Mesendoderm (in vitro differentiated cells): Measurements from ENCODE around the gene DOP1A.

Experiments used
- DNase-seq: peaks from one replicate; pipeline ENCODE4 v3.0.0; 2013
- H2AK5ac ChIP-seq: 2 replicates; pipeline ENCODE4 v1.6.1; 2013; ENCODE audit warnings: low read length, inconsistent platforms
- H2BK120ac ChIP-seq: 2 replicates; pipeline ENCODE4 v1.6.1; 2013; ENCODE audit warnings: low read depth, mild to moderate bottlenecking, low read length, moderate library complexity, mixed read lengths
- H2BK15ac ChIP-seq: replicated peaks from 2 replicates; pipeline ENCODE4 v1.6.1; 2013; ENCODE audit warnings: low read depth, mild to moderate bottlenecking, moderate library complexity
- H2BK5ac ChIP-seq: 2 replicates; pipeline ENCODE4 v1.6.1; 2013; ENCODE audit warnings: low read length, inconsistent platforms
- H3K18ac ChIP-seq: 2 replicates; pipeline ENCODE4 v1.6.1; 2013; ENCODE audit warnings: mild to moderate bottlenecking, low read length, mixed read lengths
- H3K23ac ChIP-seq: one replicate; pipeline ENCODE4 v1.6.1; 2013; ENCODE audit warnings: low read length
- H3K27ac ChIP-seq: 2 replicates; pipeline ENCODE4 v1.5.1; 2013; ENCODE audit warnings: low read depth, mild to moderate bottlenecking, inconsistent platforms, low read length, moderate library complexity
- H3K27me3 ChIP-seq: 2 replicates; pipeline ENCODE4 v1.6.1; 2013; ENCODE audit warnings: low read length, control low read depth, mild to moderate bottlenecking, inconsistent platforms; ENCODE audit not compliant: insufficient read depth, poor library complexity
- H3K36me3 ChIP-seq: 2 replicates; pipeline ENCODE4 v1.6.1; 2013; ENCODE audit warnings: low read length, inconsistent platforms; ENCODE audit not compliant: control insufficient read depth, insufficient read depth
- H3K4ac ChIP-seq: one replicate; pipeline ENCODE4 v1.6.1; 2013; ENCODE audit warnings: low read depth, mild to moderate bottlenecking, low read length, moderate library complexity
- H3K4me1 ChIP-seq: 2 replicates; pipeline ENCODE4 v1.6.1; 2013; ENCODE audit warnings: low read depth, low read length, inconsistent platforms; ENCODE audit not compliant: control insufficient read depth
- H3K4me2 ChIP-seq: 2 replicates; pipeline ENCODE4 v1.6.1; 2013; ENCODE audit warnings: low read length
- H3K4me3 ChIP-seq: 2 replicates; pipeline ENCODE4 v1.5.1; 2013; ENCODE audit warnings: mild to moderate bottlenecking, low read length
- H3K56ac ChIP-seq: one replicate; pipeline ENCODE4 v1.6.1; 2013; ENCODE audit warnings: low read length
- H3K79me1 ChIP-seq: 2 replicates; pipeline ENCODE4 v1.6.1; 2013; ENCODE audit warnings: low read length, inconsistent platforms
- H3K79me2 ChIP-seq: 2 replicates; pipeline ENCODE4 v1.6.1; 2013; ENCODE audit warnings: mild to moderate bottlenecking, low read length; ENCODE audit not compliant: control insufficient read depth, insufficient read depth
- H3K9ac ChIP-seq: 2 replicates; pipeline ENCODE4 v1.6.1; 2013; ENCODE audit warnings: low read length, inconsistent platforms
- H4K5ac ChIP-seq: one replicate; pipeline ENCODE4 v1.6.1; 2013; ENCODE audit warnings: low read length
- H4K8ac ChIP-seq: one replicate; pipeline ENCODE4 v1.6.1; 2013; ENCODE audit warnings: low read depth, mild to moderate bottlenecking, control low read depth, low read length, moderate library complexity
- WGBS: extraction: QIAGEN DNeasy Blood & Tissue Kit; methylation state at CpG from one replicate; pipeline ENCODE4 v1.1.7; 2013; ENCODE audit warnings: low lambda C conversion rate, missing lambda C conversion rate; ENCODE audit not compliant: insufficient coverage; ENCODE audit errors: extremely low coverage; 5-methylcytosine and 5-hydroxymethylcytosine counted together

Gene DOP1A

DNA sequence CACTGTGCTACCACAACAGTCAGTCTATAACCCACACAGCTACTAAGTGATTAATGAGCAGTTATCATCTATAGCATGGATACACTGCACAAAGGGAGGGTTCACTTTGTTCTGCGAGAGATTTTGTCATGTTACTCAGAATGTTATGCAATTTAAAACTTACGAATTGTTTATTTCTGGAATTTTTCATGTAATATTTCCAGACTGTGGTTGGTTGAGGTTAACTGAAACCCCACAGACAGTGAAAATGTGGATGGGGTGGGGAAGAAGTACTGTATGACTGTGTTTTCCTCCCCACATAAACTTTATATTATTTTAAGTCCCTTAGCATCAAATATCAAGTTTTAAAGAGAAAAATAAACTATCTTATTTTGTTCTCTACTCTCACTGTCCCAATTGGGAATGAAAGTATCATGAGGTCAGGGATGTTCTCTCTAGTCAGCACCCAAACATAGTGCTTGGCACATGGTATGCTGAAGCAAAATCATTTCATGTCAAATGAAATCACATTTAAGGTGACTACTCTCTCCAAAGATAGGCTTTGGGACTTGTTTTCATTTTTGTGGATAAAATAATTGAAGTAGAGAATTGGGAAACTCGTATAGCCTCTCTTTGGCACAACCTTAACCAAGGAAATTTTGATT, 25.4 kb downstream of the DOP1A start:
- H3K4me3 ChIP-seq: no peak overlapping the region
- no peak overlapping the region for H3K4ac ChIP-seq
- no peak overlapping the region for H2BK5ac ChIP-seq
- no peaks in the 10 kb centered on the region for H3K36me3 ChIP-seq
- H3K27ac ChIP-seq: no peak overlapping the region
- no peaks in the 10 kb centered on the region for H3K27me3 ChIP-seq
- no peak overlapping the region for H3K56ac ChIP-seq
- no peak overlapping the region for H3K18ac ChIP-seq
- no peak overlapping the region for H3K4me2 ChIP-seq
- no peak overlapping the region for H3K9ac ChIP-seq
- WGBS: no CpG with 5 or more reads among the region's 3 CpGs
- no peaks in the 10 kb centered on the region for H3K79me1 ChIP-seq
- H3K79me2 ChIP-seq: no peaks in the 10 kb centered on the region
- H3K4me1 ChIP-seq: no peaks in the 10 kb centered on the region
- H2BK15ac ChIP-seq: no peak overlapping the region
- H3K23ac ChIP-seq: no peak overlapping the region
- H4K5ac ChIP-seq: no peak overlapping the region
- H2BK120ac ChIP-seq: no peak overlapping the region
- no peak for DNase-seq
- H4K8ac ChIP-seq: no peak overlapping the region
- H2AK5ac ChIP-seq: no peak overlapping the region

DNA sequence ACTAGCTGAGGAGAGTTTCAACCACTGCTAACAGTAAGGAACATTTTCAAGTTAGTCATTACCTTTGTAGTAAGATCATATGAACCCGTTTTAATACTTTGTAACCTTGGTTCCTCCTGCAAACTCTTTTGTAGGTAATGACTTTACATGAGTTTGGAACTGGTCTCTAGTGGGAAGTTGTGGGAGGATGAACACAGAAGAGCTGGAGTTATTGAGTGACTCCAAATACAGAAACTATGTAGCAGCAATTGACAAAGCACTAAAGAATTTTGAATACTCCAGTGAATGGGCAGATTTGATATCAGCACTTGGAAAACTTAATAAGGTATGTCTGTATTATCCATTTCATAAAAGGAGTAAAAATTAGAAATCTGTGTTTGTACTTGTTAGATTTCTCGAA, 29.3 kb downstream of the DOP1A start:
- no peak overlapping the region for H2BK5ac ChIP-seq
- H3K27me3 ChIP-seq: no peaks in the 10 kb centered on the region
- no peak overlapping the region for H3K9ac ChIP-seq
- no peak overlapping the region for H4K5ac ChIP-seq
- no peak overlapping the region for H2BK15ac ChIP-seq
- no peaks in the 10 kb centered on the region for H3K4me1 ChIP-seq
- no peaks in the 10 kb centered on the region for H3K79me1 ChIP-seq
- H3K18ac ChIP-seq: no peak overlapping the region
- no peak overlapping the region for H2AK5ac ChIP-seq
- no peak overlapping the region for H4K8ac ChIP-seq
- WGBS: no CpG with 5 or more reads among the region's 2 CpGs
- H3K4me2 ChIP-seq: no peak overlapping the region
- H3K56ac ChIP-seq: no peak overlapping the region
- H3K27ac ChIP-seq: no peak overlapping the region
- no peak overlapping the region for H3K4me3 ChIP-seq
- no peak overlapping the region for H3K23ac ChIP-seq
- no peak for DNase-seq
- H3K79me2 ChIP-seq: no peaks in the 10 kb centered on the region
- no peak overlapping the region for H2BK120ac ChIP-seq
- H3K36me3 ChIP-seq: no peaks in the 10 kb centered on the region
- H3K4ac ChIP-seq: no peak overlapping the region

DNA sequence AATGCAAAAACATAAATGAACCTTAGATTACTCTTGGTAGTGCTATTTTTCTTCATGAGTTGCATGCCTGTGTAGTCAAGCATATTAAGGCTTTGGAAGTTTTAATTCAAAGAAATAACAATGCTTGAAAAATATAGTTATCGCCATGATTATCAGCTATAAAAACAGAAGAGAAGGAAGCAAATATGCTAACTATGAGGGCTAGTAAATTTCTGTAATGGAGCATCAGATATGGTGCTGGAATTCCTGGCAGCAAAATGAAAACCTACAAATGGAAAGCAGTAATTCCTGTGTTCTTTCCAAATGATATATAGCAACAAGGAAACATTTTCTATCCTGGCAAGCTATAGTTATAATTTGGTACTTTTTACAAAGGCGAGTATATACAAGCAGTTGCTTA, 29.7 kb downstream of the DOP1A start:
- H3K18ac ChIP-seq: no peak overlapping the region
- H4K8ac ChIP-seq: no peak overlapping the region
- H4K5ac ChIP-seq: no peak overlapping the region
- H3K79me2 ChIP-seq: no peaks in the 10 kb centered on the region
- no peaks in the 10 kb centered on the region for H3K79me1 ChIP-seq
- H3K23ac ChIP-seq: no peak overlapping the region
- H3K4me2 ChIP-seq: no peak overlapping the region
- no peak overlapping the region for H2BK120ac ChIP-seq
- no peak overlapping the region for H2BK5ac ChIP-seq
- H3K4ac ChIP-seq: no peak overlapping the region
- WGBS: no CpG with 5 or more reads among the region's 2 CpGs
- no peaks in the 10 kb centered on the region for H3K36me3 ChIP-seq
- no peak overlapping the region for H3K27ac ChIP-seq
- H2BK15ac ChIP-seq: no peak overlapping the region
- no peak for DNase-seq
- H3K56ac ChIP-seq: no peak overlapping the region
- no peak overlapping the region for H3K9ac ChIP-seq
- no peak overlapping the region for H3K4me3 ChIP-seq
- no peak overlapping the region for H2AK5ac ChIP-seq
- H3K4me1 ChIP-seq: no peaks in the 10 kb centered on the region
- no peaks in the 10 kb centered on the region for H3K27me3 ChIP-seq

DNA sequence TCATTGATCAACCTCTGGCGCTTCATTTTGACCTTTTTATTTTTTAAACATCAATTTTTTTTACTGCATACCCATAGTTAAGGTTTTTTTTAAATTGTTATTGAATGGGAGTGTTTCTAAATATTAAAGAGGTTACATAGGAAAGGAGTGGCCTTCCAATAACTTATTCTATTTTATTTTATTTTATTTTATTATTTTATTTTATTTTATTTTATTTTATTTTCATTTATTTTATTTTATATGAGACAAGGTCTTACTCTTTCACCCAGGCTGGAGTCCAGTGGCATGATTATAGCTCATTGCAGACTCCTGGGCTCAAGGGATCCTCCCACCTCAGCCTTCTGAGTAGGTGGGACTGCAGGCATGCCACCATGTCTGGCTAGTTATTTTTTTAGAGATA, 30.2 kb downstream of the DOP1A start:
- Histone ChIP-seq H3K79me1 (no peaks in the 10 kb centered on the region), H3K79me2 (no peaks in the 10 kb centered on the region), H2BK15ac (no peak overlapping the region), H3K56ac (no peak overlapping the region), H3K9ac (no peak overlapping the region), H3K18ac (no peak overlapping the region), H3K27me3 (no peaks in the 10 kb centered on the region), H3K4me1 (no peaks in the 10 kb centered on the region), H4K8ac (no peak overlapping the region), H3K27ac (no peak overlapping the region), H2BK5ac (no peak overlapping the region), H3K23ac (no peak overlapping the region), H3K4me2 (no peak overlapping the region), H2AK5ac (no peak overlapping the region), H3K36me3 (no peaks in the 10 kb centered on the region), H4K5ac (no peak overlapping the region), H3K4ac (no peak overlapping the region), H3K4me3 (no peak overlapping the region), H2BK120ac (no peak overlapping the region)
- no peak for DNase-seq
- no CpG with 5 or more reads among the region's 1 CpG for WGBS

DNA sequence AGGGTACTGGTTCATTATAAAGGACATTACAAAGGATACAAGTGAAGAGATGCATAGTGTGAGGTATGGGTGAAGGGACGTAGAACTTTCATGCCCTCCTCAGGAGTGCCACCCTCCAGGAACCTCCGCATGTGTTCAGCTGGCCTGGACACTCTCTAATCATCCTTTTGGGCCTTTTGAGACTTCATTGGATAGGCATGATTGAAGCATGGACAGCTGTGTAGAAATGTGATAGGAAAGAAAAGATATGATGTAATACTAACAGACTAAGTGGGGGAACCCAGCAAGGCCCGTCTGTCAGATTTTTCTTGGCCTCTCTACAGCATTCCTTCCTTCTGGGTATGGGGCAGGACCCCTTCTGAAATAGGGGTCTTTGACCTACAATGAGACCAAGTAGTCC, 31.1 kb downstream of the DOP1A start:
- no CpG with 5 or more reads among the region's 3 CpGs for WGBS
- H3K4me3 ChIP-seq: no peak overlapping the region
- H3K27me3 ChIP-seq: no peaks in the 10 kb centered on the region
- no peak overlapping the region for H3K4ac ChIP-seq
- H3K4me1 ChIP-seq: no peaks in the 10 kb centered on the region
- H3K27ac ChIP-seq: no peak overlapping the region
- no peaks in the 10 kb centered on the region for H3K79me2 ChIP-seq
- no peak overlapping the region for H2BK15ac ChIP-seq
- no peak overlapping the region for H3K56ac ChIP-seq
- DNase-seq: no peak
- no peak overlapping the region for H2AK5ac ChIP-seq
- H3K4me2 ChIP-seq: no peak overlapping the region
- H3K23ac ChIP-seq: no peak overlapping the region
- H4K5ac ChIP-seq: no peak overlapping the region
- no peak overlapping the region for H2BK5ac ChIP-seq
- no peak overlapping the region for H4K8ac ChIP-seq
- H3K79me1 ChIP-seq: no peaks in the 10 kb centered on the region
- H3K36me3 ChIP-seq: no peaks in the 10 kb centered on the region
- no peak overlapping the region for H3K18ac ChIP-seq
- H2BK120ac ChIP-seq: no peak overlapping the region
- no peak overlapping the region for H3K9ac ChIP-seq

DNA sequence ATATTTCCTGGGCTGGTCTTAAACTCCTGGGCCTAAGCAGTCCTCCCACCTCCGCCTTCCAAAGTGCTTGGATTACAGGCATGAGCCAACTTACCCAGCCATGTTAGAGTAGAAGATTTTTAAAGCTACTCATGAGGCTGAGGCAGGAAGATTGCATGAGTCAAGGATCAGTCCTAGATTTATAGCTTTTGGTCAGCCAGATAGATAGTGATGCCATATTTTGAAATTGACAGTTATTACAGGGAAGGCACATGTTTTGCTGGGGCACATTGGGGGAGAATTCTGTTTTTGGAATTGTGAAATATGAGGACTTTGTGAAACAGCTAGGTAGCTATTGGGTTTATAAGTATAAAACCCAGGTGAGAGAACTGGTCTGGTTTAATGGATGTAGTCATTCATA, 40.9 kb downstream of the DOP1A start:
- no peaks in the 10 kb centered on the region for H3K27me3 ChIP-seq
- H4K5ac ChIP-seq: no peak overlapping the region
- H2BK15ac ChIP-seq: no peak overlapping the region
- no peak overlapping the region for H3K56ac ChIP-seq
- no peak overlapping the region for H3K9ac ChIP-seq
- no peaks in the 10 kb centered on the region for H3K79me2 ChIP-seq
- H3K79me1 ChIP-seq: no peaks in the 10 kb centered on the region
- H3K23ac ChIP-seq: no peak overlapping the region
- no peak overlapping the region for H3K4me3 ChIP-seq
- H2BK120ac ChIP-seq: no peak overlapping the region
- no peak overlapping the region for H2BK5ac ChIP-seq
- no peaks in the 10 kb centered on the region for H3K36me3 ChIP-seq
- H3K18ac ChIP-seq: no peak overlapping the region
- no peak overlapping the region for H2AK5ac ChIP-seq
- no peak overlapping the region for H3K4me2 ChIP-seq
- no peak overlapping the region for H3K4ac ChIP-seq
- no peaks in the 10 kb centered on the region for H3K4me1 ChIP-seq
- WGBS: no CpG with 5 or more reads among the region's 1 CpG
- DNase-seq: no peak
- H3K27ac ChIP-seq: no peak overlapping the region
- H4K8ac ChIP-seq: no peak overlapping the region
